GM12891 (cell line): ENCODE results near the gene PYDC2. TPM values are rescaled to one million over a fixed set of nuclear protein-coding genes. Genes with fewer than 3 reads are reported as not detected.

Source experiments
- DNase-seq: peaks from one replicate; pipeline ENCODE4 v3.0.0; 2011; ENCODE audit warnings: low spot score; ENCODE audit not compliant: insufficient read length
- FAIRE-seq: peaks from 2 replicates; lab custom pipeline; 2011; peaks lifted over from hg19 to GRCh38; lab: Jason Lieb, UNC
- PAX5 ChIP-seq: IDR thresholded peaks from 2 replicates; pipeline ENCODE4 v1.6.1; 2011; ENCODE audit warnings: low read length, moderate library complexity, mild to moderate bottlenecking; ENCODE audit not compliant: insufficient read depth, severe bottlenecking
- POLR2A ChIP-seq: IDR thresholded peaks from 2 replicates; pipeline ENCODE4 v1.6.1; 2011; ENCODE audit warnings: low read depth, low read length, control low read depth
- POLR2AphosphoS5 ChIP-seq: IDR thresholded peaks from 2 replicates; pipeline ENCODE4 v1.6.1; 2011; ENCODE audit warnings: low read depth, low read length, control low read depth
- POU2F2 ChIP-seq: IDR thresholded peaks from 2 replicates; pipeline ENCODE4 v1.6.1; 2011; ENCODE audit warnings: low read depth, mild to moderate bottlenecking, control low read depth, low read length, moderate library complexity
- SPI1 ChIP-seq: IDR thresholded peaks from 2 replicates; pipeline ENCODE4 v1.6.1; 2011; ENCODE audit warnings: low read depth, low read length, control low read depth
- TAF1 ChIP-seq: IDR thresholded peaks from 2 replicates; pipeline ENCODE4 v1.6.1; 2011; ENCODE audit warnings: low read depth, low read length, control low read depth
- polyA plus RNA-seq: library from polyadenylated mRNA; unstranded; fragments of >200 nt; gene quantifications from one replicate; pipeline ENCODE4 v1.2.1, GENCODE V29; 2012; ENCODE audit warnings: low read depth, missing spikeins, inconsistent platforms; ENCODE audit not compliant: missing spikeins

The PYDC2 gene
- not detected for polyA plus RNA-seq

DNA sequence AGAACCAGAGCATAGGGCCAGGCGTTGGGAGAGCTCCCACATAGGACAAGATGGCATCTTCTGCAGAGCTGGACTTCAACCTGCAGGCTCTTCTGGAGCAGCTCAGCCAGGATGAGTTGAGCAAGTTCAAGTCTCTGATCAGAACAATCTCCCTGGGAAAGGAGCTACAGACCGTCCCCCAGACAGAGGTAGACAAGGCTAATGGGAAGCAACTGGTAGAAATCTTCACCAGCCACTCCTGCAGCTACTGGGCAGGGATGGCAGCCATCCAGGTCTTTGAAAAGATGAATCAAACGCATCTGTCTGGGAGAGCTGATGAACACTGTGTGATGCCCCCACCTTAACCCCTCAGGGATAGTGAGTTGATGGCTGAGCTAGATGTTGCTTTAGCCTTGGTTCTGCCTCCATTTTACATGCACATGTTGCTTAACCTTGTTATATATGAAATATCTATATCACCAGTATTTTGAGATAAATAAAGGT, at the start of gene PYDC2:
Gene PYDC2 (plus strand): TSS at position 51 of the 483 bp plus-strand sequence. CDS start 0 bp downstream, at position 51.
- no peak for FAIRE-seq
- DNase-seq: no peak
- TF ChIP-seq POU2F2 (no peak), POLR2A (no peak), PAX5 (no peak), SPI1 (no peak), POLR2AphosphoS5 (no peak), TAF1 (no peak)

DNA sequence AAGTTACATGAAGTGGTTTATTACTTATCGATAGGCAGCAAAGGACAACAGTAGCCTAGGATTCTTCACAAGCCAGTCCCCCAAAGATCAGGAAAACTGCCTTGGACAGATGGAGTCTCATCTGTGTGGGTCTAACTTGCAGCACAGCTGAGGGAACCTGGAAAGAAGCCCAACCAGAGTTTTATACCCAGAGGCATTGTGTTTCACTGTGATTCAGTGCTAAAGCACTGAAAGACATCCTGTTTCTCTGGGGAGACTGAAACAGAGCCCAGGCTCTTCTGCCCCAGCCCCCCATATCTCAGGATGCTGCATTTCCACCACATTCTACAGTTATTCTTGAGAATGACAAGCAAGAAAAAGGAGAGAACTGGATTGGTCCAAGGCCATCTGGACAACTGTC, 48.2 kb upstream of the PYDC2 start:
- no peak for DNase-seq
- TF ChIP-seq POLR2A: no peak
- no peak for TF ChIP-seq POLR2AphosphoS5
- TF ChIP-seq POU2F2: no peak
- no peak for TF ChIP-seq TAF1
- no peak for TF ChIP-seq PAX5
- TF ChIP-seq SPI1: no peak
- FAIRE-seq: no peak

DNA sequence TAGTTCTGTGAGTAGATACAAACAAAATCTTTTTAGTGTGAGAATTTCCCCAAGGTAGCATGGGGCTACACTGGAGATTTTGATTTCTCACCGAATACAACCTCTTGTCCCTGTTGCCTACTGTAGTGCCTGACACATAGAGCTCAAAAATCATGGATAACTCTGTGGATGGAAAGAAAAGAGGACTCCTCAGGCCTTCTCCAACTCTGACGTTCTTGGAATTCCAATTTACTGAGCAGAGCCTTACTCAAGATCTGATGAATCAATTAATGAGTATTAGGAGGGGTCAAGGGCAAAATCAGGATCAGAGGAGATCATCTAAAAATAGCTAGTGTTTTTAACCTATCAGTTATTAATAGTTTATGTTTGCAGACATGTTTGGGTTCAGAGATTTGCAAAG, 46.7 kb upstream of the PYDC2 start:
- DNase-seq: no peak
- TF ChIP-seq POLR2A (no peak), POLR2AphosphoS5 (no peak), SPI1 (no peak), PAX5 (no peak), TAF1 (no peak), POU2F2 (no peak)
- FAIRE-seq: no peak

DNA sequence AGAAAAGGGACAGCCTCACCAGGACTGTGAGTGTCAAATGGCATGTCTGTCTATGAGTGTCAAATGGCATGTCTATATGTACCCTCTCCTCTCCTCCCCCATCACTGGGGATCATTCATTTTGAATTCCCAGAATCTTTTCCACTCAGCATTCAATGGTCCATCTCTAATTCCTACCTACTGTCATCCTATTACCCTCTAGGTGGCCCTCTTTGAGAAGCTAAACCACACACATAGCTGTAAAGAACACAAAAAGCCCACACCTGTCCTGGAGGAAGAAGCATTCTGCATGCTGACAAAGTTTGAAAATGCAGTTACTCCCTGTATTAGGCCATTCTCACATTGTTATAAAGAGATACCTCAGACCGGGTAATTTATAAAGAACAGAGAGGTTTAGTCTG, 46.2 kb upstream of the PYDC2 start:
- no peak for DNase-seq
- no peak for FAIRE-seq
- TF ChIP-seq POU2F2: no peak
- TF ChIP-seq SPI1: no peak
- no peak for TF ChIP-seq POLR2A
- no peak for TF ChIP-seq POLR2AphosphoS5
- TF ChIP-seq PAX5: no peak
- no peak for TF ChIP-seq TAF1

DNA sequence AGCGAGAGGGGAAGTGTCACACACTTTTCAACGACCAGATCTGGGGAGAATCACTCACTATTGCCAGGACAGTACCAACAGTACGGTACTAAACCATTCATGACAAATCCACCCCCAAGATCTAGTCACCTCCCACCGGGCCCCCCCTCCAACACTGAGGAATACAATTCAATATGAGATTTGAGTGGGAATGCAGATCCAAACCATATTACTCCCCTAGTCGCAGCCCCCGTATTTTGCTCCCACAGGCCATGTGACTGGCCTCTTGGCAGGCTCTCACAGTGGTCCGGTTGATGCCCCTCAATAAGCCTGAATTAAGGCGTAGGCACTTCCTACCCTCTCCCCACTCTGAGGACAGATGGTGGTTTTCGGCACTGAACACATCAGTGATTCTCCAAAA, 45.4 kb upstream of the PYDC2 start:
- no peak for FAIRE-seq
- DNase-seq: no peak
- no peak for TF ChIP-seq PAX5
- TF ChIP-seq POLR2AphosphoS5: no peak
- no peak for TF ChIP-seq SPI1
- TF ChIP-seq POU2F2: no peak
- TF ChIP-seq TAF1: no peak
- no peak for TF ChIP-seq POLR2A

DNA sequence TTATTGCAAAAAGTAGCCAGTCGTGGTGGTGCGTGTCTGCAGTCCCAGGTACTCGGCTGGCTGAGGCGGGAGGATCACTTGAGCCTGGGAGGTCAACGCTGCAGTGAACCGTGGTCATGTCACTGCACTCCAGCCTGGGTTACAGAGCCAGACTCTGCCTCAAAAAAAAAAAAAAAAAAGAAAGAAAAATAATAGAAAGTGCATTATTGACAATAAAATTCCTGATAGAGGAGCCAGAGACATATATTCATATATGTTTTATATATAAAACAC, 43.6 kb upstream of the PYDC2 start:
- TF ChIP-seq POU2F2 (no peak), TAF1 (no peak), POLR2AphosphoS5 (no peak), POLR2A (no peak), PAX5 (no peak), SPI1 (no peak)
- no peak for DNase-seq
- FAIRE-seq: no peak

DNA sequence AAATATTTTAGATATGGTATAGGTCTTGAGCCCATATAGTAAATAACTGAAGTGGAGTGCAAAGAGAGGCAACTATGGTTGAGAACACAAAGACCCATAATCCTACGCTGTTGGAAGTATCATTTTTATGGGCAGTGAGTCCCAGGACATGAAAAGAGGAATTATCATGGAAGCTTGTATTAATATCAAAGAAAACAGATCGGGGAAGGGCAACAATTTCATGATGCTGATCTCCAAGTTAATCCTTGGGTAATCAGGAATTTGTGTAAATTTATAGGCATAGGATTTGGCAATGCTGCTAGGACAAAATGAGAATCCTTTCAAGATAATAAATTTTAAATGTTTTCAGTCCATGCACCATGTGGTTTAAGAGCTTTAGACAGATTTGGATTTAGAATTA, 40.2 kb upstream of the PYDC2 start:
- TF ChIP-seq PAX5 (no peak), SPI1 (no peak), POLR2A (no peak), POU2F2 (no peak), POLR2AphosphoS5 (no peak), TAF1 (no peak)

DNA sequence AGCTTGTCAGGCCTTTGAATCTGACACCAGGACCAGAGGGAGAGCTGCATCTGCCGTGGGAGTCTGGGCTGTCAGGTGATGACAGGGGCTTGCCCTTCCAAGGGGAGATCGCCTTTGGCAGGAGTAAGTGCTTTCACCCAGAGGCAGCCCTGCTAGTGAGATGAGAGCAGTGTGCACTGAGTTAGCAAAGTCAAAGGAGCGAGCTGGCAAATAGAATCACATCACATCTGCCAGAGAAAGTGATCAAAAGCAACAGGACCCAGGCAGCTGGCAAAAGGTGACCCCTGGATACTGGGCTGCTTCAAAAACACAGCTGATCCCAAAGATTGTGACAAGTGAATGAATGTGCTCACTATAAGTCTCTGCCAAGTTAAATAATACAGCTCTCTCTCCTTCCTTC, 36.1 kb upstream of the PYDC2 start:
- DNase-seq (no peak), FAIRE-seq (no peak)
- TF ChIP-seq SPI1 (no peak), POLR2A (no peak), POU2F2 (no peak), TAF1 (no peak), POLR2AphosphoS5 (no peak)

More for the DNA sequence above, 40.2 kb upstream of the PYDC2 start:
- FAIRE-seq (no peak), DNase-seq (no peak)

DNA sequence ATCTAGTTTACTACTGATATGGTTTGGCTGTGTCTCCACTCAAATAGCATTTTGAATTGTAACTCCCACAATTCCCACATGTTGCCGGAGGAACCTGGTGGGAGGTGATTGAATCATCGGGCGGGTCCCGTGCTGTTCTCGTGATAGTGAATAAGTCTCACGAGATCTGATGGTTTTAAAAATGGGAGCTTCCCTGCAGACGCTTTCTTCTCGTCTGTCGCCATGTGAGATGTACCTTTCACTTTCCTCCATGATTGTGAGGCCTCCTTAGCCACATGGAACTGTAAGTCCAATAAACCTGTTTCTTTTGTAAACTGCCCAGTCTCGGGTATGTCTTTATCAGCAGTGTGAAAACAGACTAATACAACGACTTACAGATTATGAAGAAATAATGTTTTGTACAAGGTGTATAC, 35.6 kb upstream of the PYDC2 start:
- FAIRE-seq: no peak
- no peak for DNase-seq
- TF ChIP-seq TAF1: no peak
- TF ChIP-seq SPI1: no peak
- TF ChIP-seq POLR2AphosphoS5: no peak
- TF ChIP-seq POLR2A: no peak
- TF ChIP-seq PAX5: no peak
- no peak for TF ChIP-seq POU2F2

DNA sequence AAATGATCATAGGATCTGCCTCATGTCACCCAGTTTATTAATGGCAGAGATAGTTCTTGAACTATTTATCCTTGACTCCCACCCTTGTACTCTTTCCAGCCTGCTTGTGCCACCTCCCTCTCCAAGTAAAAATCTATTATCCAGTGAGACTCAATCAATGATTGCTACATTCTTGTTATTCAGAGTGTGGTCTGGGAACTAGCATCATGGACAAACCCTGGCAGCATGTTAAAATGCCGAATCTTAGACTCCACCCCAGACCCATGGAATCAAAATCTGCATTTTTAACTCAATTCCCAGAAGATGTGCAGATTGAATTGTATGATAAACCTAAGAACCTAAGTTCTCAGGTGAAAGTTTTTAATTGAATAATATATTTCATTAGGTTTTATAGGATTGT, 34.7 kb upstream of the PYDC2 start:
- no peak for FAIRE-seq
- TF ChIP-seq POLR2A (no peak), POLR2AphosphoS5 (no peak), TAF1 (no peak), PAX5 (no peak), SPI1 (no peak), POU2F2 (no peak)

DNA sequence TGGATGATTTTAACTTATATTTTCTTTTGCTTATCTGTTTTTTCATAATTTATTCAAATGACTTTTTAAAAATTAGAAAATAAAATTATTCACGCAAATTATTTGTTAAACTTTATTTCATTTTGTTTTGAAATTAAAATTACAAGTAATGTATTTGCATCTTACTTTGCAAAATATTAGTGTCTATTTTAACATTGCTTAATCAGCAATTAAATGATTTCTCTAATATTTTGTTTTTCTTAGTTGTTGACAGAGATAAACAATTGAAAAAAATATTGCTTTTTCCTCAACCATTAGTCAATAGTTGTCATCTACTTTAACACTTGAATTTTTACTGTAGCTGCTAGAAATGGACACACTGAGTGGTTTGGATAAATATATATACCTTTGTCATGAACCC, 32.8 kb upstream of the PYDC2 start:
- DNase-seq: no peak
- no peak for TF ChIP-seq SPI1
- no peak for TF ChIP-seq POLR2AphosphoS5
- TF ChIP-seq POLR2A: no peak
- TF ChIP-seq PAX5: no peak
- TF ChIP-seq TAF1: no peak
- no peak for TF ChIP-seq POU2F2
- no peak for FAIRE-seq

More for the DNA sequence above, 34.7 kb upstream of the PYDC2 start:
- DNase-seq: no peak
